GM21447 (cell line): Measurements from ENCODE around the gene PPT2.

ENCODE experiments used
- ATAC-seq: cut with Tn5 transposase; IDR thresholded peaks from one replicate; pipeline ENCODE4 v1.9.1; 2021; ENCODE audit not compliant: unreplicated experiment

Gene PPT2, protein sequence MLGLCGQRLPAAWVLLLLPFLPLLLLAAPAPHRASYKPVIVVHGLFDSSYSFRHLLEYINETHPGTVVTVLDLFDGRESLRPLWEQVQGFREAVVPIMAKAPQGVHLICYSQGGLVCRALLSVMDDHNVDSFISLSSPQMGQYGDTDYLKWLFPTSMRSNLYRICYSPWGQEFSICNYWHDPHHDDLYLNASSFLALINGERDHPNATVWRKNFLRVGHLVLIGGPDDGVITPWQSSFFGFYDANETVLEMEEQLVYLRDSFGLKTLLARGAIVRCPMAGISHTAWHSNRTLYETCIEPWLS

DNA sequence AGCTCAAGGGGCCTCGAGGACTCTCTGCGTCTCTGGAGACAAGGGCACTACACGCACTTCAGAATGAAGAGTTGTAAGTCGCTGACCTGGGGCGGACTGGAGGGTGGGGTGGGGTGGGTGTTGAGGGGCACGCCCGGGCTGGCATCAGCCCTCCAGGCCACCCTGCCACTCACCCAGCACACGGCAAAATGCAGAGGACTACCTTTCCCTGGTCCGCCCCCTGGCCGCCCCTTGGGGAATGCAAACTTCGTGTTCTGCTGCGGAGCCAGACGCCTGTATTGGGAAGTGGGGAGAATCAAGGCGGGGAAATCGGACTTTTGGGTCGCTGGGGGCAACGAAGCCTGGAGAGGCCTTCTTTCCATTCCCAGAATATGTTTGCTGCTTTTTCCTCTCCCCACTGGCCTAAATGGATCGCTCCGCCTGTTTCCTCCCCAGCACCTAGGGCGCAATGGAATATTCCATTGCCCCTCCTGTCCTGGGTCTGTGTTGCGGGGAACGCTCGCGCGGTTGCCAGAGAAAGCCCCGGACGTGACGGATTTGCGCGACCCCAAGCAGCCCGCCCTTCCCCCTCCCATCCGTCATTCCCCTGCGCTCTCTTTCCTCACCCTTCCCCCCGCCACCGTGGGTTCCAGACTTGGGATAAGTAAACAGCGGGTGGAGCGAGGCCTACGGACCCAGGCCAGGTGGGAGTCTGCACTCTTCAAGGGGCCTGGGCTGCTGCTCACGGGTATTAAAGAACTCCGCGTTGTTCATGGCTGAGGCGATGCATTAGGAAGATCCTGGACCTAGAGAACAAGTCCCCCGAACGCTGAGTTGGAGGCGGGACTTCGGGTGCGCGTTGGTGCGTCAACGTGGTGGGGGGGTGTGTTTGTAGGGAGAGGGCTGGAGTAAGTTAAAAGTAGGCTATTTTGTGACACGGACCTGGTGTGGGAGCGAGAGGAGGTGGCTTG, at the start of gene PPT2:
PPT2 (plus strand) TSS at position 578 of the 950 bp plus-strand sequence. CDS start 454 bp downstream, outside the sequence.
- ATAC-seq = peak; percentile 22

DNA sequence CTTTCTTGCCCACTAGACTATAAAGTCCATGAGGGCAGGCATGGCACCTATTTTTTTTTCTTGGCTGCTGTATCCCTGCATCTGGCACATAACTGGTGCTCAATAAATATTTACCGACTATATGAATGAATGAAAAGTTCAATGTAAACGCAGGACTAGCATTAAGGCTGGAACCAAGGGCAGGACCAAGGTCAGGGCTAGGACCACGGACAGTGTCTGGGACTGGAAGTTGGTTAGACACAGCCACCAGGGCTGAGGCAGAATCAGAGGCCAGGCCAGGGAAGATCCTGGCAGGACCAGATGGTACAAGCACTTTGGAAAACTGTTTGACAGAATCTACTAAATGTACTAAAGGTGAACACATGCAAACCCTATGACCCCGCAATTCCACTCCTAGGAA, 48.5 kb upstream of the PPT2 start:
- ATAC-seq = no peak

DNA sequence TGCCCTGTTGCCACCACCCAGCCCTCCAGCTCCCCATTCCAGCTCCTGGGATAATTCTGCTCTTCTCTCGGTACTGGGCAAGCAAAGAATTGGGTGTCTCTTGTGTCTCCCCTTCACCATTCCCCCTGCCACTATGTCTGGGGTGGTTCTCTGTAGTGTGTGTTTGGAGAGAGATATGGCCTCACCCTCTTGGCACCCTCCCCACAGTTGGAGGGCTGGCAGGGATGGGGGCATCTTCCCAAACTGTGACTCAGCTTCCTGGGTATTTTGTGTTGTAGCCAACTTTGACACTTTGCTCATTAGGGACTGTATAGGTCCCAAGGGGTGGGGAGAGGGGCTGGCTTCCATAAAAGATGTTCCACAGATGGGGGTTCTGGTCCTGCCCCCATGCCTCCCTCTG, 46.5 kb upstream of the PPT2 start:
- no peak for ATAC-seq

DNA sequence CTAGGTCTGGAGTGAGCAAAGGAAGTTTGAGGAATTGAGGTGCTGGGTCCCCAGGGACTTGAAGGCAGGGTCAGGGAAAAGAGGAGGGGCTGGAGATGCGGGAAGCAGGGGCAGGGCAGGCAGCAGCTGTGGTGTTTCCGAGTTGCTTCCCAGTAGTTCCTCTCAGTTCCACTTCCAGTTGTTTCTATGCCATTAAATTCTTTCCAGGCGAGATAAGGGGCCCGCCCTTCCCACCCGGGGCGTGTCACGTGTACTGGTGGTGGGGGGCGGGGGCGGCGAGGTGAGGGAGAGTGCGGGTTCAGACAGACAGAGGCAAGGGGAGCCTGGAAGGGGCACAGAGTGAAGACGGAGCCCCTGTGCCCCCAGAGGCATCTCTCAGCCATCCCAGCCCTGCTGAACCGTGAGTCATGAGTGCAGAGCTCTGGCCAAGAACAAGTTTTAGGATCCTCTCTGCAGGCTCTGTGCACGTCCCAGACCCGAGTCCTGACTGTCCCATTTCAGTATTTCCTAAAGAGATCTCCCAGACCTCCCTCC, 45.8 kb upstream of the PPT2 start:
- ATAC-seq = no peak

DNA sequence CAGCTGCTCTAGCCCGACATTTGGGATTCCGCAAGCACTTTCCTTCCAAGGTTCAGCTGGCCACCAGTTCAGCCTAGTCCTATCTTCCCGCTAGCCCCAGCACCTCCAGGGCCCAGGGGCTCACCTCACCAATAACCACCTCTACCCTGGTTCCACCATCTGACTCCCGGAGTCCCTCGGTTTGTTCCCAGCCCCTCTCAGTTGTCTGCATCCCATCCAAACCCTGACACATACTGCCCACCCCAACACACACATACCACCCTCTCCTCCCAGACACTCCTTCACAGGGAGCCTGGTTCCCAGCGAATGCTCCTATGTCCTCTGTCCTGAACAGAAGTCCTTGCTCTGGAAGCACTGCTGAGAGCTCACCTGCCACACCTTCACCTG, 45.2 kb upstream of the PPT2 start:
- ATAC-seq = no peak

DNA sequence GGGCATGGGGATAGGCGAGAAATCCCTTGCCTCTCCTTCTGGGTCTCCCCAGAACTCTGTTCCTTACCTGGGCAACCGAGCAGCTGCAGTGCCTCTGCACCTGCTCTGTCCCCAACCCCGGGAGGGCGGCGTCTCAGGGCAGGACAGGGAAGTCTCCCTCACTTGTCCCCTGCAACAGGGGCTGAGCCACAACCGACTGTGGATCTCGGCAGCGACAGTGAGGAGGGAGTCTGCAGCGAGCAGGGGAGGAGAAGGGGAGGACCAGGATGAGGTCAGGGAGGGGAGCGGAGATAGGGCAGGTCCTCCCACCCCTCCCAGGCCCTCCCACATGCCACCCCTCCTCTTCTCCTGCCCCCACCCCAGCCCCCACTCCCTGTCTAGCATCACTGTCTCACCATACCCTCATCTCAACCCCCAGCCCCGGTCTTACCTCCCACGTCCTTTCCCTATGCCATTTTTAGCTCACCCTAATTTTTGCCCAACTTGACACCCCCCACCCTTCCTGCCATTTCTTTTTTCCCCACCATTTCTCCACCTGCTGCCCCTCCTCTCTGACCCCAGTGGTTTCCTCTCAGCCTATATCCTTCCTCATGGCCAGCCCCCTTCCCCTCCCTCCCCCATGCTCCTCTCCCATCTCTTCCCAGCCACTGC, 44.7 kb upstream of the PPT2 start, which contains the start of gene TNXB:
TNXB (minus strand) TSS at position 225 of the 651 bp plus-strand sequence. CDS start 11,140 bp downstream, outside the sequence.
- ATAC-seq = no peak

DNA sequence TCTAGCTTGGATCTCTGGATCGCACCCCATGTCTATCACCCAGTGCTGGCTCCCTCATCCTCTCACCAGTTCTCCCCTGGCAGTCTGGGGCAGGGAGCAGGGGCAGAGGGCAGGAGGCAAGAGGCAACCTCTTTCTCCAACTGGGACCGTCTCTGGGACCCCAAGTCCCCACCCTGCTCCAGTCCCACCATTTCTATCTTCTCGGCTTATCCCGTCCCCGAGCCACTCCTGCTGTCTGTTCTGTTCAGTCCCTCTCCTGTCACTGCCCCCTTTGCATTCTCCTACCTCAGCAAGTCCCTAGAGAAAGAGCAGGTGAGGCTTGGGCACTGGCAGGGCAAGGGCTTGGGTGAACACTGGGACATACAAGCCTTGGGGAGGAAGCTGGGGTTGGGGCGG, 44.2 kb upstream of the PPT2 start:
- no peak for ATAC-seq

DNA sequence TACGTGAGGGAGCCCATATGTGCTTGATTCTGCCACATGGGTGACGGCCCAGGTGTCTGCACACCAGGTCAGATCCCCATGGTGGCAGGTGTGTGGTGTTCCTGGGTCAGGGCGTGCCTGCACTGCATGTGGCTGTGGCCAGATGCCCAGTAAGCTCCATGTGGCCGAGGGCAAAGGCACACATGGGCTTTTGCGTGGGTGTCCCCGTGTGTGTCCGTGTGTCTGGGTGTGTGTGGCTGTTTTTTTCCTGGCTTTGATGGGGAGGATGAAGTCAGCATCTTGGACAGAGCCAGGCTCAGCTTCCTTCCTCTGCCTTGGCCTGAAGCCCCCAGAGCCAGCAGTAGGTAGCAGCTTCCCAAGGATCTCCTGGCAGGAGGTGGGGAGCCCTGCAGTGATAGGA, 43.3 kb upstream of the PPT2 start:
- no peak for ATAC-seq

DNA sequence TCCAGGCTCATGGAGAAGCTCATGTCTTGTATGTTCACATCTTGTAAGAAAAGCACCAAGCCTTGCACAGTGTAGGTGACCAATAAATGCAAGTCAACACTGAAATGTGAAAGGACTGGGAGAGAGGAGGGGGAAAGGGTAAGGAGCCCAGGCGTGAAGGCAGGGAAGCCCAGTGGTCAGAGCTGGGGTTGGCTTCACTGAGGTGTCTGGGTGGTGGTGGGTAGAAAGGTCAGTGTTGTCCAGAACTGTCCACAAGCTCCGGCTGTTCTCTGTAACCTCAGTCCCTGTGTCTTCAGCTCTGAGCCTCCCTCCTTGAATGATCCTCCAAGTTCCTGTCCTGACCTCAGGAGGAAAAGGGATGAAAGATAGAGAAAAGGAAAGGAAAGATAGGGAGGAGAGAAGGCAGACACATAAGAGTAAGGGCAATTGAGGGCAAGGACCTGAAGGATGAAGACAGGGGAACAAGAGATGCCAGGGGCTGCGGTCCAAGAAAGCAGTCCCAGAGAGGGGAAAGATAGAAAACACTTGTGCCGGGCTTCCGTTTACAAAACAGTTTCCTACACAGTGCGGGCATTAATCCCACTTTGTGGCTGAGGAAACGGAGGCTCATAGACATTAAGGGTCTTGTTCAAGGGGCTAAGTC, 42.4 kb upstream of the PPT2 start:
- ATAC-seq = no peak

DNA sequence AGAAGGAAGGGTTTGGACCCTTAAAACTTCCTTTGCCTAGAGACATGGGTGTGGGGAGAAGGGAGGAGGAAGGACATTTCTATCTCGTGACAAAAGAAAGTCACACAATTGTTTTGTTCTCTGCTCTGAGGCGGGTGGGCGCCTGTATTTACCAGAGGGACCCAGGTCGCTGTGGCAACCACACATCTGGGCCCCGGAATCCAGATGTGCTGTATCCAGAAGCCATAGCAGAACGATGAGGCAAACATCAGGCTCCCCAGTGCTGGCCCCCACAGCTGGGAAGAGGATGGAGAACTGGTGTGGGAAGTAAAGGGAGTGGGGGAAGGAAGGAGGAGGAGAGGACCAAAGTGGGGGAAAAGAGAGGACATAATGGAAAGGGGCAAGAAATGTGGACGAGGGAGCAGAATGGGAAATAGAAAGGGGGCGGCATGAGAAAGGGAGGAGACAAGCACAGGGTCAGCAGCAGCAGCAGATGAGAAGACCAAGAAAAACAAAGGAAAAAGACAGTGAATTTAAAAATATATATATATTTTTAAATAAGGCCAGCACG, 41.4 kb upstream of the PPT2 start:
- ATAC-seq = no peak

DNA sequence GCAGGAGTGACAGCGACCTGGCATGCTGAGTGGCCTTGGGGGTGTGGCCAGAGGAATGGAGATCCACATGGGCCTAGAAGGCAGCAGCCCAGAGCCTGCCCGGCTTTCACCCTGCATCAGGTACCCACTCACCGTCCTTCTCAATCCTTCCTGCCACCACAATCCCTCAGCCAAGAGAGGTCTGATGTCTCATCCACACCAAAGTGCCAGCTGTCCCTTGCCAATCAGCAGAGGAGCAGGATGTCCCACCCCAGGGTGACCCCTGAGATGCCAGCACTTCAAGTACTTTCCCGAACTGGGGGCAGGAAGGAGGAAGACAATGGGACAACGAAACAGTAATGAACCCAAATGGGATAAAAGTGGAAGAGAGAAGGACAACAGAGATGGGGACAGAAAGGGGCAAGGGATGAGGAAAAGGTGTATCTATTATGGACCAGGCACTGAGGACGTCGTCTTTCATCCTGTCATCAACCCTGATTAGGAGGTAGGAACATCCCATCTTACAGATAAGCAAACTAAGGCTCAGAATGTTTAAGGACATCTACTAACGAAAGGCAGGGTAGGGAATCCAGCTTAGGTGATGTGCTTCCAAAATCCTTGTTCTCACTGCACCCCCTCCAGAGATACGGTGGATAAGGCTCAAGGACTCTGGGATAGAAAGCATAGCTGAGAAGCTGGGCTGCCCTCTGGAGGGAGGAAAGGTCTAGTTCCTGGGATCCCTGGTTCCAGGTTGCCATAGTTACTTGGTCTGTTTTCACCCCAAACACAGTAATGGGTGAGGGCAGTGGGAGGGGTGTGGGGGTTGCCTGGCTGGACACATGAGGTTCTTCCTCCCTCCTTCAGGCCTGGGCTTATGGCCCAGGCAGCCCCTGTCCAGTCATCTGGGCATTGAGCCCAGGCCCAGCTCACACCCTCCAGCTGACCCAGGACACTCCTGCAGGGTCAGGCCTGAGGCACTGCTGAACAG, 40.3 kb upstream of the PPT2 start:
- ATAC-seq = no peak

DNA sequence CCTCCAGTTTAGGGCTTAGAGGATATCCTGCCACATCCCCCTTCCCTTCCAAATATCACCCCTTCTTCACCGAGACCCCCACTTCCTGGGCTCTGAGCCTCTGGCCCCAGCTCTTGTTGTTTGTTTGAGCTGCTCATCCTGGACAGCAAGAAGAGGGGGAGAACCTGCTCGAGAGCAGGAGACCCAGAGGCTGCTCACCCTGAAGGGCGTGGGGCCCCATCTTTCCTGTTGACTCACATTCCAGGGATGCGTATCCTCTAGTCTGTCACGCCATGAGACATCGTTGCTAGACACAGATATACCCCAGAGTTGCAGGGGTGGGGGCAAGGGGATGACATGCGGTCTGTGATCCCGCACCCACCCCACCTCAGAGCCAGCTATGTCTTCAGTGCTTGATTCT, 39.1 kb upstream of the PPT2 start:
- no peak for ATAC-seq

DNA sequence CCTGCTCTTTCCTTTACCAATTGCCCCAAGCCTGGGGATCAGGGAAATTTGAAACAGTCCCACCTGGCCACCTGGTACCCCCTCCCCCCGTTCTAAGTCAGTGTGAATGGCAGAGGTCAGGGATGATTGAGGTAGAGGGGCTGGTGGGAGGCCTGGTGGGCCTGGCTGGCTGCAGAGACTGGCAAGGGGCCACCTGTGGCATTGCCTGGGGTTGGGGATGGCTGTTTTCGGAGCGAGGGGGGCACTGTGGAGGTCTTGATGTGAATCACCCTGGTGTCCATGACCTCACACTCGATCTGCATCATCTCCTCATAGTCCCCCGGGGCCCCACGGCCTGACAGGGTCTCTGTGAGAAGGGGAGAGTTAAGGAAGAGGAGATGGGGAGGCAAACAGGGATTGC, 38.3 kb upstream of the PPT2 start:
- ATAC-seq = no peak

DNA sequence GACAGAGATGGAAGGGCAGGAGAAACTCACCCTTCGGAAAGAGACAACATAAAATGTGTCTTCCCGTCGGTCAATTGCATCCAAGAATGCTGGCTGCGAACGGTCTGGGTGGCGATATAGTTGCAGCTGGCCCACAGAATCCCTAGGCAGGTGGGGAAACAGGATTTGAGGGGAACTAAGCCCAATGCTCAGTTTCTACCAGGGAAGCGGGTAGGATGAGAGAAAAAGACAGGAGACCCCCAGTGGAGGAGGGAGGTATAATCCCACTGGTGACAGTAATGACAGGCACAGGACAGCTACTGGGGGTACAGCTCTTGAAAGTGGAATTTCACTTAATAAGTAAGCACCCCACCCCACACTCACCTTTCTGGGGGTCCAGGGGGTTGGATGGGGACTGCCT, 37.3 kb upstream of the PPT2 start:
- no peak for ATAC-seq

DNA sequence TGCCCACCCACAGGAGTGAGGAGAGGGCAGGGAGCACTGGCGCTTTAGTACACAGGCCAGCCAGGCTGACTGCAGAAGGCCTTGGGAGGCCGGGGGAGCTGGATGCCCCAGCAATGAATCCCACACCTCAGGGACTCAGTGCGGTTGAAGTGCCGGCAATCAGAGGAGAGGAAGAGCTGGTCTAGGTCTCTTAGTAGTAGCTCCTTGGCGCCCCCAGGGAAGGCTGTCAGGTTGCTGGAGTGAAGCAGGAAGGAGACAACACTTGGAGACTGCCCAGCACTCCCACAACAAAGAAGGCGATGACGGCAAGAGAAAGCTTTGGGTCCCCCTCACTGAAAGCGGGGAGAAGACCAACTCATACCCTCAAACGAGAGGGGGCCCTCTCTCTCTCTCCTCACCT, 36.5 kb upstream of the PPT2 start:
- ATAC-seq = no peak

DNA sequence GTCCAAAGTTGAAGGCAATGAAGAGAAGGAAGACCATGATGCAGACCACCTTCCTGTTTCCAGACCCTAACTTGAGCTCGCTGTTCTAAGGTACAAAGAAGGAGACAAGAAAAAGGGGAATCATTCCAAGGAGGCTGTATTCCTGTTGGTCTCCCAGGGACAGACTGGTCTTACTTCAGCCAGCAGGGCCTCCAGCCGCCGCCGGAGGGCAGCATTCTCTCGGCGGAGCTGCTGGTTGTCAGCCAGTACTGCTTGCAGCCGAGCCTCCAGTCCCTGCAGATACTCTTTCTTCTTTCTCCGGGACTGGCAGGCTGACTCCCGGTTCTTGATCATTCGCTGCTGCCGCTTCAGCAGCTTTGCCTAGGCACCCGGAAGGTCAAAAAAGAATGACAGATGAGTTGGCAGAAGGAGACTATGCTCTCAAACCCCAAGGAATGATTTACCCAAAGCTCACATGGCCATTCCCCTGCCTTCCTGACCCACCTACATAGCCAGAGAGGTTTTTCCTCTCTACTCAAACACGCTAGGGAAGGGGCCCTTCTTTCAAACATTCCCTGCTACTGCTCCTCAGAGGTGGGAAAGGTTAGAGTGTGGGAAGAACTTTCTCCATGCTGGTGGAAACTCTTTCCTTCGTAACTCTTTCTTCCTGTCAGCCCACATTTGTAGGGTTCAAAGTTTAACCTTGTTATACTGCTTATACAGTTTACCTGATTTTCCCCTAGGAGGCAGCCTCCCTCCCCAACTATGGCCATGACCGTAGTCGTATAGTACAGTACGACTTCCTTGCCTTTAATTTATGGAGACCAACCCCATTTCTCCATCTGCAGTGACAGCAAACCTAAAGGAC, 34.9 kb upstream of the PPT2 start:
- no peak for ATAC-seq

DNA sequence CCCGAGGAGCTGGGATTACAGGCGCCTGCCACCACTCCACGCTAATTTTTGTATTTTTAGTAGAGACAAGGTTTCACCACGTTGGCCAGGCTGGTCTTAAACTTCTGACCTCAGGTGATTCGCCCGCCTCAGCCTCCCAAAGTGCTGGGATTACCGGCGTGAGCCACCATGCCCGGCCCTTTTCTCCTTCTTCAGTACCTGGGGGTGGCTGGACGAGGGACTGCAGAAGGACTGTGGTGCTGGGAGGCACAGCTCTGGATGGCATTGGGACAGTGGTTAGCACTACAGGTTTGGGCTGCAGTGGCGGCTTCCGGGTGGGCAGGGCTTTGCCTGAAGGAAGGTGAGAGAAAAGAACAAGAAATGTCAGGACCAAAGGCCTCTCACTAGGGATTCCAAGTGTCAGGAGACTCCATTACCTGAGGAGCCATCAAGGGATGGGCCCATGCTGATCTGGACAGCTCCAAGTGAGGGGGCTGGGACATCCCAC, 33.3 kb upstream of the PPT2 start:
- ATAC-seq = no peak

DNA sequence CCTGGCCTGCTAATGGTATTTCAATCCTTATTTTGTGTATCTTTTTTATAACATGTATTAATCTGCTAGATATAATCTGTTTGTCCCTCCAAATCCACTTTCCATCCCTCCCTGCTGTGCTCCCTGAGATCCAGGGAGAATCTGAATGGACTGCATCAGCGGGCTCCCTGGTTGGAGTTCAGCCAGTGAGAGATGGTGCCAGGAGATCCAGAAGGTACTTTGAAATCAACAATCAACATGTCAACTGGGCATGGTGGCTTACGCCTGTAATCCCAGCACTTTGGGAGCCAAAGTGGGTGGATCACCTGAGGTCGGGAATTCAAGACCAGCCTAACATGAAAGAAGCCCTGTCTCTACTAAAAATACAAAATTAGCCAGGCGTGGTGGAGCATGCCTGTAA, 30.3 kb upstream of the PPT2 start:
- no peak for ATAC-seq
